ENCODE data around the gene CDH13. TPM values are rescaled to one million over a fixed set of nuclear protein-coding genes. Genes with fewer than 3 reads are reported as not detected.

Gene CDH13
- total and polyA plus RNA-seq, 4 donors = 58.9 to 265 (median 158) TPM

- H3K4me1 ChIP-seq (ENCODE audit: control insufficient read depth in 1 of 2, insufficient read depth in 2 of 2, low read length in 2 of 2) = peaks cover 7 to 8% of the 10 kb centered on the region in 2 donors
- no peak for ATAC-seq (ENCODE audit: low FRiP score)
Observed at GRCh38 chr16:82884320-82884898, 257.6 kb downstream of the CDH13 start.

GRCh38 chr16:82886146-82886545 is 259.4 kb downstream of the CDH13 start:
- no peak overlapping the region for H3K27ac ChIP-seq (ENCODE audit: low read depth in 1 of 2, low read length in 2 of 2)
- 36 to 52% methylated on average over 2 of the region's 2 CpGs for WGBS, 2 donors
- H3K4me1 ChIP-seq (ENCODE audit: control insufficient read depth in 1 of 2, insufficient read depth in 2 of 2, low read length in 2 of 2) = peaks cover 7 to 10% of the 10 kb centered on the region in 2 donors
- H3K36me3 ChIP-seq (ENCODE audit: control insufficient read depth in 1 of 2, insufficient read depth in 2 of 2, low read length in 1 of 2) = no peaks in the 10 kb centered on the region
- H3K27me3 ChIP-seq (ENCODE audit: control insufficient read depth in 1 of 2, insufficient read depth in 2 of 2, low read length in 1 of 2) = no peaks in the 10 kb centered on the region
- H3K4me3 ChIP-seq (ENCODE audit: low read length in 2 of 2) = no peak overlapping the region
- ATAC-seq (ENCODE audit: low FRiP score) (no peak), DNase-seq (no peak)
- intact Hi-C loops (cut with DNase I) = no loop called here
- H3K9me3 ChIP-seq (ENCODE audit: control insufficient read depth, low read length) = no peaks in the 10 kb centered on the region

More at GRCh38 chr16:82884320-82884898, 257.6 kb downstream of the CDH13 start:
- DNase-seq = no peak
- intact Hi-C loops (cut with DNase I) = no loop called here
- Histone ChIP-seq H3K36me3 (ENCODE audit: control insufficient read depth in 1 of 2, insufficient read depth in 2 of 2, low read length in 1 of 2) (no peaks in the 10 kb centered on the region), H3K9me3 (ENCODE audit: control insufficient read depth, low read length) (no peaks in the 10 kb centered on the region), H3K4me3 (ENCODE audit: low read length in 2 of 2) (no peak overlapping the region), H3K27ac (ENCODE audit: low read depth in 1 of 2, low read length in 2 of 2) (no peak overlapping the region), H3K27me3 (ENCODE audit: control insufficient read depth in 1 of 2, insufficient read depth in 2 of 2, low read length in 1 of 2) (no peaks in the 10 kb centered on the region)
- WGBS, 2 donors = 32 to 37% methylated on average over 4 of the region's 4 CpGs

- no peaks in the 10 kb centered on the region for H3K27me3 ChIP-seq (ENCODE audit: control insufficient read depth in 1 of 2, insufficient read depth in 2 of 2, low read length in 1 of 2)
- no peaks in the 10 kb centered on the region for H3K36me3 ChIP-seq (ENCODE audit: control insufficient read depth in 1 of 2, insufficient read depth in 2 of 2, low read length in 1 of 2)
- intact Hi-C loops (cut with DNase I) = no loop called here
- no peak for ATAC-seq (ENCODE audit: low FRiP score)
- 61 to 65% methylated on average over 4 of the region's 4 CpGs for WGBS, 2 donors
- peaks cover 11 to 15% of the 10 kb centered on the region in 2 donors for H3K4me1 ChIP-seq (ENCODE audit: control insufficient read depth in 1 of 2, insufficient read depth in 2 of 2, low read length in 2 of 2)
- H3K4me3 ChIP-seq (ENCODE audit: low read length in 2 of 2) = no peak overlapping the region
- no peaks in the 10 kb centered on the region for H3K9me3 ChIP-seq (ENCODE audit: control insufficient read depth, low read length)
- no peak overlapping the region for H3K27ac ChIP-seq (ENCODE audit: low read depth in 1 of 2, low read length in 2 of 2)
- no peak for DNase-seq
Observed at GRCh38 chr16:82888591-82889001, 261.8 kb downstream of the CDH13 start.

GRCh38 chr16:82891424-82891823 is 264.7 kb downstream of the CDH13 start:
- no peak for DNase-seq
- Histone ChIP-seq H3K4me3 (ENCODE audit: low read length in 2 of 2) (no peak overlapping the region), H3K4me1 (ENCODE audit: control insufficient read depth in 1 of 2, insufficient read depth in 2 of 2, low read length in 2 of 2) (peaks cover 7 to 10% of the 10 kb centered on the region in 2 donors), H3K36me3 (ENCODE audit: control insufficient read depth in 1 of 2, insufficient read depth in 2 of 2, low read length in 1 of 2) (no peaks in the 10 kb centered on the region), H3K9me3 (ENCODE audit: control insufficient read depth, low read length) (no peaks in the 10 kb centered on the region), H3K27me3 (ENCODE audit: control insufficient read depth in 1 of 2, insufficient read depth in 2 of 2, low read length in 1 of 2) (no peaks in the 10 kb centered on the region), H3K27ac (ENCODE audit: low read depth in 1 of 2, low read length in 2 of 2) (peak overlapping the region in 1 of 2 donors; percentile 5)
- intact Hi-C loops (cut with DNase I) = loop anchor here in 1 of 2 donors (10.0 kb wide), 1 partner anchor 257 kb away; no protein-coding TSS in a partner anchor
- WGBS, 2 donors = 93 to 95% methylated on average over 3 of the region's 3 CpGs
- no peak for ATAC-seq (ENCODE audit: low FRiP score)

- Histone ChIP-seq H3K27ac (ENCODE audit: low read depth in 1 of 2, low read length in 2 of 2) (peak overlapping the region in 1 of 2 donors; percentile 62), H3K27me3 (ENCODE audit: control insufficient read depth in 1 of 2, insufficient read depth in 2 of 2, low read length in 1 of 2) (no peaks in the 10 kb centered on the region), H3K4me1 (ENCODE audit: control insufficient read depth in 1 of 2, insufficient read depth in 2 of 2, low read length in 2 of 2) (peaks cover 7 to 10% of the 10 kb centered on the region in 2 donors), H3K4me3 (ENCODE audit: low read length in 2 of 2) (no peak overlapping the region), H3K9me3 (ENCODE audit: control insufficient read depth, low read length) (no peaks in the 10 kb centered on the region), H3K36me3 (ENCODE audit: control insufficient read depth in 1 of 2, insufficient read depth in 2 of 2, low read length in 1 of 2) (no peaks in the 10 kb centered on the region)
- DNase-seq (no peak), ATAC-seq (ENCODE audit: low FRiP score) (no peak)
- intact Hi-C loops (cut with DNase I) = loop anchor here in 1 of 2 donors (10.0 kb wide), 1 partner anchor 257 kb away; no protein-coding TSS in a partner anchor
- WGBS, 2 donors = 44 to 46% methylated on average over 3 of the region's 3 CpGs
Observed at GRCh38 chr16:82891918-82892317, 265.1 kb downstream of the CDH13 start.

- Histone ChIP-seq H3K4me3 (ENCODE audit: low read length in 2 of 2) (no peak overlapping the region), H3K36me3 (ENCODE audit: control insufficient read depth in 1 of 2, insufficient read depth in 2 of 2, low read length in 1 of 2) (no peaks in the 10 kb centered on the region), H3K4me1 (ENCODE audit: control insufficient read depth in 1 of 2, insufficient read depth in 2 of 2, low read length in 2 of 2) (peaks cover 7 to 10% of the 10 kb centered on the region in 2 donors), H3K9me3 (ENCODE audit: control insufficient read depth, low read length) (no peaks in the 10 kb centered on the region), H3K27me3 (ENCODE audit: control insufficient read depth in 1 of 2, insufficient read depth in 2 of 2, low read length in 1 of 2) (no peaks in the 10 kb centered on the region), H3K27ac (ENCODE audit: low read depth in 1 of 2, low read length in 2 of 2) (no peak overlapping the region)
- DNase-seq (no peak), ATAC-seq (ENCODE audit: low FRiP score) (no peak)
- intact Hi-C loops (cut with DNase I) = loop anchor here in 1 of 2 donors (10.0 kb wide), 1 partner anchor 258 kb away; no protein-coding TSS in a partner anchor
- WGBS, 2 donors = 40 to 48% methylated on average over 2 of the region's 2 CpGs
Observed at GRCh38 chr16:82892324-82892723, 265.6 kb downstream of the CDH13 start.

- intact Hi-C loops (cut with DNase I) = loop anchor here in 1 of 2 donors (10.0 kb wide), 1 partner anchor 261 kb away; no protein-coding TSS in a partner anchor
- Histone ChIP-seq H3K27me3 (ENCODE audit: control insufficient read depth in 1 of 2, insufficient read depth in 2 of 2, low read length in 1 of 2) (no peaks in the 10 kb centered on the region), H3K36me3 (ENCODE audit: control insufficient read depth in 1 of 2, insufficient read depth in 2 of 2, low read length in 1 of 2) (no peaks in the 10 kb centered on the region), H3K9me3 (ENCODE audit: control insufficient read depth, low read length) (no peaks in the 10 kb centered on the region), H3K4me1 (ENCODE audit: control insufficient read depth in 1 of 2, insufficient read depth in 2 of 2, low read length in 2 of 2) (peaks cover 12 to 15% of the 10 kb centered on the region in 2 donors), H3K27ac (ENCODE audit: low read depth in 1 of 2, low read length in 2 of 2) (no peak overlapping the region), H3K4me3 (ENCODE audit: low read length in 2 of 2) (no peak overlapping the region)
- no peak for DNase-seq
- WGBS, 2 donors = 73 to 74% methylated on average over 4 of the region's 4 CpGs
- ATAC-seq (ENCODE audit: low FRiP score) = no peak
Observed at GRCh38 chr16:82895843-82896242, 269.1 kb downstream of the CDH13 start.

GRCh38 chr16:82899006-82899405 is 272.2 kb downstream of the CDH13 start:
- ATAC-seq (ENCODE audit: low FRiP score) (no peak), DNase-seq (no peak)
- Histone ChIP-seq H3K9me3 (ENCODE audit: control insufficient read depth, low read length) (no peaks in the 10 kb centered on the region), H3K27ac (ENCODE audit: low read depth in 1 of 2, low read length in 2 of 2) (no peak overlapping the region), H3K4me3 (ENCODE audit: low read length in 2 of 2) (no peak overlapping the region), H3K27me3 (ENCODE audit: control insufficient read depth in 1 of 2, insufficient read depth in 2 of 2, low read length in 1 of 2) (no peaks in the 10 kb centered on the region), H3K36me3 (ENCODE audit: control insufficient read depth in 1 of 2, insufficient read depth in 2 of 2, low read length in 1 of 2) (no peaks in the 10 kb centered on the region), H3K4me1 (ENCODE audit: control insufficient read depth in 1 of 2, insufficient read depth in 2 of 2, low read length in 2 of 2) (peaks cover 6 to 8% of the 10 kb centered on the region in 2 donors)
- WGBS, 2 donors = 98 to 100% methylated on average over 2 of the region's 2 CpGs
- intact Hi-C loops (cut with DNase I) = loop anchor here in 1 of 2 donors (10.0 kb wide), 1 partner anchor 264 kb away; no protein-coding TSS in a partner anchor
